ENCODE results near the gene UGT2B28. TPM values are rescaled to one million over a fixed set of nuclear protein-coding genes. Genes with fewer than 3 reads are reported as not detected.
"Not testable (repeated sequence)": the region's sequence is repeated elsewhere in the genome, so short reads cannot be mapped to it uniquely, and the experiment has no call there.

The UGT2B28 gene
- total and polyA plus RNA-seq, 2 experiments from 2014 or later: not detected

- not testable (repeated sequence) for H3K4me1 ChIP-seq (ENCODE audit: insufficient read depth); H3F3A ChIP-seq (replicated peaks; ENCODE audit: low read depth); H4K20me1 ChIP-seq (replicated peaks; ENCODE audit: insufficient read depth); DNase-seq (ENCODE audit: low spot score); ATAC-seq; H3K4me3 ChIP-seq; H3K79me2 ChIP-seq (replicated peaks; ENCODE audit: insufficient read depth); H3K4me3 Mint-ChIP-seq; H3K4me2 ChIP-seq; H3K27me3 Mint-ChIP-seq (ENCODE audit: insufficient read depth, low read depth, poor library complexity); H3K36me3 Mint-ChIP-seq (ENCODE audit: low read depth); H3K27me3 ChIP-seq (ENCODE audit: insufficient read depth); H3K27ac Mint-ChIP-seq; H3K36me3 ChIP-seq (ENCODE audit: insufficient read depth); H3K4me1 Mint-ChIP-seq; H3K9me3 Mint-ChIP-seq; H2AFZ ChIP-seq; H3K27ac ChIP-seq (ENCODE audit: low read depth); H3K9me2 ChIP-seq (ENCODE audit: insufficient read depth)
These were observed 38.5 kb upstream of the UGT2B28 start for GRCh38 chr4:69241746-69242145.

DNA sequence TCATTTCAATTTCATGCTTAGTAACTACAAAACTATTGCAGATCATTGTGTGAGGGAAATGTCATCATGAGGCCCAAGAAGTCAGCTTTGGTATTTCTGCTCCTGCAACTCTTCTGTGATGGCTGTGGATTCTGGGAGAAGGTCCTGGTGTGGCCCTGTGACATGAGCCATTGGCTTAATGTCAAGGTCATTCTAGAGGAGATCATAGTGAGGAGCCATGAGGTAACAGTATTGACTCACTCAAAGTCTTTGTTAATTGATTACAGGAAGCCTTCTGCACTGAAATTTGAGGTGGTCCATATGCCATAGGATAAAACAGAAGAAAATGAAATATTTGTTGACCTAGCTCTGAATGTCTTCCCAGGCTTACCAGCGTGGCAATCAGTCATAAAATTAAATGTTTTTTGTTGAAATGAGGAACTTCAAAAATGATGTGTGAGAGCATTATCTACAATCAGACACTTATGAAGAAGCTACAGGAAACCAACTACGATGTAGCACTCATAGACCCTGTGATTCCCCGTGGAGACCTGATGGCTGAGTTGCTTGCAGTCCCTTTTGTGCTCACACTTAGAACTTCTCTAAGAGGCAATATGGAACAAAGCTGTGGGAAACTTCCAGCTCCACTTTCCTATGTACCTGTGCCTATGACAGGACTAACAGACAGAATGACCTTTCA is 37.6 kb upstream of the UGT2B28 start:
- DNase-seq (ENCODE audit: low spot score); H3K36me3 ChIP-seq (ENCODE audit: insufficient read depth); H3K36me3 Mint-ChIP-seq (ENCODE audit: low read depth); H3K79me2 ChIP-seq (replicated peaks; ENCODE audit: insufficient read depth); H3F3A ChIP-seq (replicated peaks; ENCODE audit: low read depth); H2AFZ ChIP-seq; ATAC-seq; H3K4me3 Mint-ChIP-seq; H3K4me1 ChIP-seq (ENCODE audit: insufficient read depth); H3K27ac ChIP-seq (ENCODE audit: low read depth); H3K27ac Mint-ChIP-seq; H3K9me3 Mint-ChIP-seq; H3K27me3 Mint-ChIP-seq (ENCODE audit: insufficient read depth, low read depth, poor library complexity); H3K4me1 Mint-ChIP-seq; H4K20me1 ChIP-seq (replicated peaks; ENCODE audit: insufficient read depth); H3K4me2 ChIP-seq; H3K4me3 ChIP-seq; H3K9me2 ChIP-seq (ENCODE audit: insufficient read depth); H3K27me3 ChIP-seq (ENCODE audit: insufficient read depth): not testable (repeated sequence)

- H3K9me2 ChIP-seq (ENCODE audit: insufficient read depth); H3K79me2 ChIP-seq (replicated peaks; ENCODE audit: insufficient read depth); H3K9me3 Mint-ChIP-seq; H3F3A ChIP-seq (replicated peaks; ENCODE audit: low read depth); H4K20me1 ChIP-seq (replicated peaks; ENCODE audit: insufficient read depth); H3K36me3 Mint-ChIP-seq (ENCODE audit: low read depth); H3K4me1 Mint-ChIP-seq; H3K4me2 ChIP-seq; ATAC-seq; H3K4me1 ChIP-seq (ENCODE audit: insufficient read depth); H2AFZ ChIP-seq; H3K27ac ChIP-seq (ENCODE audit: low read depth); DNase-seq (ENCODE audit: low spot score); H3K4me3 Mint-ChIP-seq; H3K4me3 ChIP-seq; H3K36me3 ChIP-seq (ENCODE audit: insufficient read depth); H3K27me3 Mint-ChIP-seq (ENCODE audit: insufficient read depth, low read depth, poor library complexity); H3K27ac Mint-ChIP-seq; H3K27me3 ChIP-seq (ENCODE audit: insufficient read depth): not testable (repeated sequence)
These were observed 29.4 kb upstream of the UGT2B28 start for GRCh38 chr4:69250884-69251283.

GRCh38 chr4:69253147-69253772 is 27.0 kb upstream of the UGT2B28 start:
- not testable (repeated sequence) for H3K9me2 ChIP-seq (ENCODE audit: insufficient read depth); H3K36me3 Mint-ChIP-seq (ENCODE audit: low read depth); H3K4me1 ChIP-seq (ENCODE audit: insufficient read depth); H3K4me1 Mint-ChIP-seq; H3K27me3 ChIP-seq (ENCODE audit: insufficient read depth); H3K79me2 ChIP-seq (replicated peaks; ENCODE audit: insufficient read depth); H3K27ac Mint-ChIP-seq; DNase-seq (ENCODE audit: low spot score); H3K9me3 Mint-ChIP-seq; H3K4me2 ChIP-seq; H3K4me3 Mint-ChIP-seq; H3K4me3 ChIP-seq; H3F3A ChIP-seq (replicated peaks; ENCODE audit: low read depth); H4K20me1 ChIP-seq (replicated peaks; ENCODE audit: insufficient read depth); H3K27me3 Mint-ChIP-seq (ENCODE audit: insufficient read depth, low read depth, poor library complexity); H3K36me3 ChIP-seq (ENCODE audit: insufficient read depth); ATAC-seq; H3K27ac ChIP-seq (ENCODE audit: low read depth)
- H2AFZ ChIP-seq: peak overlapping the region; percentile 72; the same call in 1 of the 2 replicates

Measured in GM23338 (cell line).